ENCODE results near the gene SQSTM1. TPM values are rescaled to one million over a fixed set of nuclear protein-coding genes. Genes with fewer than 3 reads are reported as not detected.

Gene SQSTM1
- total and polyA plus RNA-seq, 2 donors (not counting 1 experiment from before 2014, with no cell fraction given): 212 to 1,894 TPM

- Histone ChIP-seq H3K9ac (ENCODE audit: insufficient read depth, low read length) (no peak overlapping the region), H3K4me1 (ENCODE audit: control insufficient read depth, extremely low read depth, insufficient read depth, low read length) (no peaks in the 10 kb centered on the region), H3K4me2 (ENCODE audit: extremely low read depth, insufficient read depth, low read length) (no peak overlapping the region), H3K4me3 (replicated peaks in 1 of 4; ENCODE audit: control extremely low read depth in 1 of 4, insufficient read depth in 1 of 4, low read depth in 3 of 4, low read length in 4 of 4) (no peak overlapping the region), H2AFZ (ENCODE audit: low read length) (no peak overlapping the region), H3K79me2 (ENCODE audit: control insufficient read depth, insufficient read depth, low read length) (no peaks in the 10 kb centered on the region), H3K27ac (ENCODE audit: insufficient read depth, low read length) (no peak overlapping the region), H4K20me1 (ENCODE audit: control insufficient read depth, extremely low read depth, insufficient read depth, low read length) (no peaks in the 10 kb centered on the region), H3K9me3 (ENCODE audit: control insufficient read depth, insufficient read depth, low read depth, low read length) (no peaks in the 10 kb centered on the region), H3K27me3 (ENCODE audit: control insufficient read depth, insufficient read depth, low read length) (no peaks in the 10 kb centered on the region), H3K36me3 (ENCODE audit: control insufficient read depth, insufficient read depth, low read length) (peaks cover 10% of the 10 kb centered on the region)
- no peak for DNase-seq (ENCODE audit: low read depth in 2 of 2)
- TF ChIP-seq, protein P1, sequence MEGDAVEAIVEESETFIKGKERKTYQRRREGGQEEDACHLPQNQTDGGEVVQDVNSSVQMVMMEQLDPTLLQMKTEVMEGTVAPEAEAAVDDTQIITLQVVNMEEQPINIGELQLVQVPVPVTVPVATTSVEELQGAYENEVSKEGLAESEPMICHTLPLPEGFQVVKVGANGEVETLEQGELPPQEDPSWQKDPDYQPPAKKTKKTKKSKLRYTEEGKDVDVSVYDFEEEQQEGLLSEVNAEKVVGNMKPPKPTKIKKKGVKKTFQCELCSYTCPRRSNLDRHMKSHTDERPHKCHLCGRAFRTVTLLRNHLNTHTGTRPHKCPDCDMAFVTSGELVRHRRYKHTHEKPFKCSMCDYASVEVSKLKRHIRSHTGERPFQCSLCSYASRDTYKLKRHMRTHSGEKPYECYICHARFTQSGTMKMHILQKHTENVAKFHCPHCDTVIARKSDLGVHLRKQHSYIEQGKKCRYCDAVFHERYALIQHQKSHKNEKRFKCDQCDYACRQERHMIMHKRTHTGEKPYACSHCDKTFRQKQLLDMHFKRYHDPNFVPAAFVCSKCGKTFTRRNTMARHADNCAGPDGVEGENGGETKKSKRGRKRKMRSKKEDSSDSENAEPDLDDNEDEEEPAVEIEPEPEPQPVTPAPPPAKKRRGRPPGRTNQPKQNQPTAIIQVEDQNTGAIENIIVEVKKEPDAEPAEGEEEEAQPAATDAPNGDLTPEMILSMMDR (conservative IDR thresholded peaks at IDR 0.05 in 1 of 2, IDR thresholded peaks at IDR 0.05 in 1 of 2; ENCODE audit: low read depth in 1 of 2, low read length in 2 of 2): no peak
- no peak for TF ChIP-seq EZH2 (IDR thresholded peaks at IDR 0.05; ENCODE audit: low read length, missing control alignments)
These were observed 43.2 kb upstream of the SQSTM1 start for GRCh38 chr5:179777456-179777855.

DNA sequence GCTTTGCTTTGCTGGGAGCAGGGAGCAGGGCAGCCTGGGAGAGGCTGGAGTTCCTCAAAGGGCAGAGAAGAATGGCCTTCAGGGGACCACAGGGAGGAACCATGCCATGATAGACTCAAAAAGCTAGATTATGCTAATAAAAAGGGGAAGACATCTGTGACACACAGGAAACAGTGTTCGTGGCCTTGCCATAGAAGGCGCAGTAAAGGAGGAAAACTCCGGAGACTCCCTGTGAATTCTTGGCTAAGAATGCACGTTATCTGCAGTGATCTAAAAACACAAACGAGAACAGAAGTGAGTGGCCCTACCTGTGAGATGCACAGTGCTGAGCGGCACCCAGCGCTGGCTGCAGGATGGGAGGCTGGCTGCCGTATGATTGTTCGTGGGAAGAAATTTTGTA, 42.8 kb upstream of the SQSTM1 start:
- H3K79me2 ChIP-seq (ENCODE audit: control insufficient read depth, insufficient read depth, low read length): no peaks in the 10 kb centered on the region
- no peaks in the 10 kb centered on the region for H3K4me1 ChIP-seq (ENCODE audit: control insufficient read depth, extremely low read depth, insufficient read depth, low read length)
- H3K4me3 ChIP-seq (replicated peaks in 1 of 4; ENCODE audit: control extremely low read depth in 1 of 4, insufficient read depth in 1 of 4, low read depth in 3 of 4, low read length in 4 of 4): no peak overlapping the region
- no peaks in the 10 kb centered on the region for H3K9me3 ChIP-seq (ENCODE audit: control insufficient read depth, insufficient read depth, low read depth, low read length)
- TF ChIP-seq, protein P1 (conservative IDR thresholded peaks at IDR 0.05 in 1 of 2, IDR thresholded peaks at IDR 0.05 in 1 of 2; ENCODE audit: low read depth in 1 of 2, low read length in 2 of 2): no peak
- no peak for TF ChIP-seq EZH2 (IDR thresholded peaks at IDR 0.05; ENCODE audit: low read length, missing control alignments)
- H3K27ac ChIP-seq (ENCODE audit: insufficient read depth, low read length): no peak overlapping the region
- H3K9ac ChIP-seq (ENCODE audit: insufficient read depth, low read length): no peak overlapping the region
- no peak overlapping the region for H3K4me2 ChIP-seq (ENCODE audit: extremely low read depth, insufficient read depth, low read length)
- no peaks in the 10 kb centered on the region for H3K27me3 ChIP-seq (ENCODE audit: control insufficient read depth, insufficient read depth, low read length)
- DNase-seq (ENCODE audit: low read depth in 2 of 2): no peak
- peaks cover 10% of the 10 kb centered on the region for H3K36me3 ChIP-seq (ENCODE audit: control insufficient read depth, insufficient read depth, low read length)
- no peaks in the 10 kb centered on the region for H4K20me1 ChIP-seq (ENCODE audit: control insufficient read depth, extremely low read depth, insufficient read depth, low read length)
- H2AFZ ChIP-seq (ENCODE audit: low read length): no peak overlapping the region

DNA sequence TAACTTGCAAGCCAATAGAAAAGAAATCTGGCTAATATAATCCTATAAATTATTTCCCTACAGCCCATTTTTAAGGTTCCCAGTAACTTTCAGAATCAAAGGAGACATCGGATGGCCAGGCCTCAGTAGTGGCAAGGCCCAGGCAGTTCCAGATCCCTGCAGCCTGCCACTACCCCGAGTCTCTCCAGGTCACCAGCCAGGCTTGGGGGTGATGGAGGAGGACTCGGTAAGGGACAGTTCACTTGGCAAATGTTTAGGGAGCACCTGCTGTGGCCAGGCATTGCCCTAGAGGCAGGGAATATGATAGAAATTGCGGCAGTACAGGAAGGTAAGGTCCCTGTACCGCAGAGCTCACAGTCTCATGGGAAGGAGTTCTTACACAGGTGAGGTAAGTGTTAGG, 42.1 kb upstream of the SQSTM1 start:
- Histone ChIP-seq H3K27me3 (ENCODE audit: control insufficient read depth, insufficient read depth, low read length) (no peaks in the 10 kb centered on the region), H2AFZ (ENCODE audit: low read length) (no peak overlapping the region), H3K4me3 (replicated peaks in 1 of 4; ENCODE audit: control extremely low read depth in 1 of 4, insufficient read depth in 1 of 4, low read depth in 3 of 4, low read length in 4 of 4) (no peak overlapping the region), H3K79me2 (ENCODE audit: control insufficient read depth, insufficient read depth, low read length) (no peaks in the 10 kb centered on the region), H3K4me1 (ENCODE audit: control insufficient read depth, extremely low read depth, insufficient read depth, low read length) (no peaks in the 10 kb centered on the region), H3K9me3 (ENCODE audit: control insufficient read depth, insufficient read depth, low read depth, low read length) (no peaks in the 10 kb centered on the region), H3K4me2 (ENCODE audit: extremely low read depth, insufficient read depth, low read length) (no peak overlapping the region), H3K27ac (ENCODE audit: insufficient read depth, low read length) (no peak overlapping the region), H3K9ac (ENCODE audit: insufficient read depth, low read length) (no peak overlapping the region), H3K36me3 (ENCODE audit: control insufficient read depth, insufficient read depth, low read length) (peaks cover 10% of the 10 kb centered on the region), H4K20me1 (ENCODE audit: control insufficient read depth, extremely low read depth, insufficient read depth, low read length) (no peaks in the 10 kb centered on the region)
- no peak for TF ChIP-seq EZH2 (IDR thresholded peaks at IDR 0.05; ENCODE audit: low read length, missing control alignments)
- TF ChIP-seq, protein P1 (conservative IDR thresholded peaks at IDR 0.05 in 1 of 2, IDR thresholded peaks at IDR 0.05 in 1 of 2; ENCODE audit: low read depth in 1 of 2, low read length in 2 of 2): no peak
- no peak for DNase-seq (ENCODE audit: low read depth in 2 of 2)

All from fibroblast of lung (primary cell).